T follicular helper cell (primary cell): ENCODE results near the gene RLF.
A peak's percentile ranks its signal among the peaks of the same experiment; 100 is the strongest.

Source experiments
- DNase-seq: peaks from one replicate; pipeline ENCODE4 v3.0.0-alpha.2; 2020; ENCODE audit warnings: low read depth

The RLF gene

GRCh38 chr1:40232444-40232843 lies 71.3 kb downstream of the RLF start:
- DNase-seq = peak; percentile 23

- no peak for DNase-seq
Observed at GRCh38 chr1:40239626-40240025, 78.4 kb downstream of the RLF start.

GRCh38 chr1:40240390-40240789 lies 79.2 kb downstream of the RLF start:
- DNase-seq = no peak

- DNase-seq = no peak
Observed at GRCh38 chr1:40241362-40241761, 80.2 kb downstream of the RLF start.

- DNase-seq = no peak
Observed at GRCh38 chr1:40243351-40243750, 82.2 kb downstream of the RLF start.

- DNase-seq = no peak
Observed at GRCh38 chr1:40244138-40244744, 83.1 kb downstream of the RLF start.

GRCh38 chr1:40245686-40246085 lies 84.5 kb downstream of the RLF start:
- DNase-seq = no peak

GRCh38 chr1:40247655-40248054 lies 86.5 kb downstream of the RLF start, which contains the start of gene TMCO2:
TSS of gene TMCO2 (plus strand) at chr1:40247937. CDS start at chr1:40247994, 57 bp downstream.
- DNase-seq = no peak

GRCh38 chr1:40248412-40248811 lies 87.2 kb downstream of the RLF start:
- no peak for DNase-seq

- DNase-seq = no peak
Observed at GRCh38 chr1:40251456-40251855, 90.3 kb downstream of the RLF start.

GRCh38 chr1:40252601-40253000 lies 91.4 kb downstream of the RLF start:
- DNase-seq = no peak

- no peak for DNase-seq
Observed at GRCh38 chr1:40255231-40255630, 94.0 kb downstream of the RLF start.

- DNase-seq = no peak
Observed at GRCh38 chr1:40256401-40257084, 95.4 kb downstream of the RLF start.

- DNase-seq = no peak
Observed at GRCh38 chr1:40257313-40257687, 96.1 kb downstream of the RLF start.

GRCh38 chr1:40257688-40258444 lies 96.7 kb downstream of the RLF start, which contains the start of gene ZMPSTE24:
TSS of gene ZMPSTE24 (plus strand) at chr1:40258236. CDS start at chr1:40258272, 36 bp downstream.
- DNase-seq = peak; percentile 95

GRCh38 chr1:40258445-40258769 lies 97.2 kb downstream of the RLF start:
- no peak for DNase-seq

GRCh38 chr1:40264354-40264781 lies 103.2 kb downstream of the RLF start:
- DNase-seq = no peak

- no peak for DNase-seq
Observed at GRCh38 chr1:40265298-40265697, 104.1 kb downstream of the RLF start.

GRCh38 chr1:40265919-40266318 lies 104.7 kb downstream of the RLF start:
- no peak for DNase-seq

- no peak for DNase-seq
Observed at GRCh38 chr1:40266786-40267535, 105.8 kb downstream of the RLF start.

- no peak for DNase-seq
Observed at GRCh38 chr1:40267767-40268187, 106.6 kb downstream of the RLF start.

- no peak for DNase-seq
Observed at GRCh38 chr1:40268211-40268610, 107.0 kb downstream of the RLF start.
